IMR-90 (cell line): ENCODE results near the gene PLCH2.
"Not testable (repeated sequence)": the region's sequence is repeated elsewhere in the genome, so short reads cannot be mapped to it uniquely, and the experiment has no call there.

Source experiments
- BHLHE40 ChIP-seq: fragments of 150-350 bp; IDR thresholded peaks from 2 replicates; pipeline ENCODE4 v1.6.1; 2016; ENCODE audit warnings: mild to moderate bottlenecking, low read depth, low read length
- CEBPB ChIP-seq: IDR thresholded peaks from 2 replicates; pipeline ENCODE4 v1.6.1; 2012; ENCODE audit warnings: low read depth, low read length, improper control_type of control experiment
- CTCF ChIP-seq: conservative IDR thresholded peaks from 2 replicates; pipeline ENCODE4 v1.5.1; 2012; ENCODE audit warnings: mild to moderate bottlenecking, low read depth, low read length, improper control_type of control experiment
- MAFK ChIP-seq: IDR thresholded peaks from 2 replicates; pipeline ENCODE4 v1.6.1; 2012; ENCODE audit warnings: low read depth, low read length, improper control_type of control experiment
- MXI1 ChIP-seq: IDR thresholded peaks from 2 replicates; pipeline ENCODE4 v1.6.1; 2012; ENCODE audit warnings: low read depth, mild to moderate bottlenecking, low read length, moderate library complexity, borderline replicate concordance
- POLR2A ChIP-seq: IDR thresholded peaks from 2 replicates; pipeline ENCODE4 v1.6.1; 2012; ENCODE audit warnings: mild to moderate bottlenecking, low read depth, low read length
- RAD21 ChIP-seq: IDR thresholded peaks from 2 replicates; pipeline ENCODE4 v1.6.1; 2012; ENCODE audit warnings: low read length, improper control_type of control experiment
- RCOR1 ChIP-seq: IDR thresholded peaks from 2 replicates; pipeline ENCODE4 v1.6.1; 2012; ENCODE audit warnings: mild to moderate bottlenecking, low read length, improper control_type of control experiment; ENCODE audit not compliant: insufficient replicate concordance
- RFX5 ChIP-seq: IDR thresholded peaks from 2 replicates; pipeline ENCODE4 v1.8.0; 2012; ENCODE audit warnings: low read depth, mild to moderate bottlenecking, low read length, moderate library complexity
- SMC3 ChIP-seq: fragments of 150-350 bp; IDR thresholded peaks from 2 replicates; pipeline ENCODE4 v1.6.1; 2016; ENCODE audit warnings: low read depth, mild to moderate bottlenecking, antibody characterized with exemption, low read length, moderate library complexity

GRCh38 chr1:2549367-2550029, 73.4 kb downstream of the PLCH2 start:
- TF ChIP-seq CTCF, RAD21, POLR2A, MAFK, CEBPB, SMC3, RCOR1, BHLHE40, RFX5, MXI1: not testable (repeated sequence)
